ENCODE results near the gene CAMSAP2.

GRCh38 chr1:200708161-200708560 lies 30.5 kb upstream of the CAMSAP2 start:
- TF ChIP-seq EP300 (IDR thresholded peaks at IDR 0.05; ENCODE audit: borderline replicate concordance) (no peak), MAX (IDR thresholded peaks at IDR 0.05) (no peak), ZBTB7A (IDR thresholded peaks at IDR 0.05; ENCODE audit: low read depth) (no peak), CREB1 (IDR thresholded peaks at IDR 0.05; ENCODE audit: low read depth) (no peak), CEBPB (IDR thresholded peaks at IDR 0.05) (no peak), FOXM1 (IDR thresholded peaks at IDR 0.05; ENCODE audit: borderline replicate concordance, low read depth) (no peak), TAF1 (IDR thresholded peaks at IDR 0.05; ENCODE audit: low read depth) (no peak), EGR1 (IDR thresholded peaks at IDR 0.05) (no peak), TEAD4 (IDR thresholded peaks at IDR 0.05) (no peak), RAD21 (IDR thresholded peaks at IDR 0.05; ENCODE audit: low read depth) (no peak), TCF12 (IDR thresholded peaks at IDR 0.05; ENCODE audit: low read depth) (no peak), REST (IDR thresholded peaks at IDR 0.05; ENCODE audit: low read depth) (no peak), YY1 (IDR thresholded peaks at IDR 0.05; ENCODE audit: low read depth) (no peak)
- TF ChIP-seq, protein P1, sequence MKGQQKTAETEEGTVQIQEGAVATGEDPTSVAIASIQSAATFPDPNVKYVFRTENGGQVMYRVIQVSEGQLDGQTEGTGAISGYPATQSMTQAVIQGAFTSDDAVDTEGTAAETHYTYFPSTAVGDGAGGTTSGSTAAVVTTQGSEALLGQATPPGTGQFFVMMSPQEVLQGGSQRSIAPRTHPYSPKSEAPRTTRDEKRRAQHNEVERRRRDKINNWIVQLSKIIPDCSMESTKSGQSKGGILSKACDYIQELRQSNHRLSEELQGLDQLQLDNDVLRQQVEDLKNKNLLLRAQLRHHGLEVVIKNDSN (IDR thresholded peaks at IDR 0.05) = no peak

Data from Ishikawa (cell line).